Hematopoietic multipotent progenitor cell treated with erythropoietin and hydrocortisone succinate and interleukin-3 and kit ligand, for 6 days (in vitro differentiated cells): ENCODE results near the gene LRRC59.

Source experiments
- DNase-seq: peaks from one replicate; pipeline ENCODE4 v3.0.0-alpha.2; 2015

The LRRC59 gene

DNA sequence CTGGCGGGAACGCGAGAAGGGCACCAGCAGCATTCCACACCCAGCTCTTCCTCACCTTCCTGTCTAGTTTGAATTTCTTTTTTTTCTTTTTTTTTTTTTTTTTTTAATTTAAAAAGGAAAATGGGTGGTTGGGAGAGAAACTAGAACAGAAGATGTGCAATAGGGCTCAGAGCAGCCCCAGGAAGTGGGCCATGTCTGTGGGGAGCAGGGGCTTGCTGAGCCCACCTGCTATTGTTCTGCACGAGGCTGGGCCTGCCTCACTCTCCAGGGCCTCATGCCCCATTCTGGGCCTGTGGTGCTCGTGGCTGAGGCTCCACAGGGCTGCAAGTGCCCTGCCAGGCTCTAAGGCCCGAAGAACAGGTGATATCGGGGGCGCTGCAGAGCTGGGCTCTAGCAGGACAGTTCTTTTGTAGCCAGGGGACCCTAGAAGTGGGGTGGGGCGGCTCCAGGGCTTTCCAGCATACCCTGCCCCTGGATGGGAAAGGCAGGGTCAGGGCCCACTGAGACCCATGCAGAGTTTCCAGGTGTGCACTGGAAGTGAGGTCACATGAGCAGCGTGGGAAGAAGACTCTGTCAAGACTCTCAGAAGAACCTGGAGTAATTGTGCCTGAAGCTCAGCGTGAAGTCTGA is 36.7 kb downstream of the LRRC59 start:
- DNase-seq: no peak

- no peak for DNase-seq
These were observed 37.3 kb downstream of the LRRC59 start for GRCh38 chr17:50359998-50360461.

DNA sequence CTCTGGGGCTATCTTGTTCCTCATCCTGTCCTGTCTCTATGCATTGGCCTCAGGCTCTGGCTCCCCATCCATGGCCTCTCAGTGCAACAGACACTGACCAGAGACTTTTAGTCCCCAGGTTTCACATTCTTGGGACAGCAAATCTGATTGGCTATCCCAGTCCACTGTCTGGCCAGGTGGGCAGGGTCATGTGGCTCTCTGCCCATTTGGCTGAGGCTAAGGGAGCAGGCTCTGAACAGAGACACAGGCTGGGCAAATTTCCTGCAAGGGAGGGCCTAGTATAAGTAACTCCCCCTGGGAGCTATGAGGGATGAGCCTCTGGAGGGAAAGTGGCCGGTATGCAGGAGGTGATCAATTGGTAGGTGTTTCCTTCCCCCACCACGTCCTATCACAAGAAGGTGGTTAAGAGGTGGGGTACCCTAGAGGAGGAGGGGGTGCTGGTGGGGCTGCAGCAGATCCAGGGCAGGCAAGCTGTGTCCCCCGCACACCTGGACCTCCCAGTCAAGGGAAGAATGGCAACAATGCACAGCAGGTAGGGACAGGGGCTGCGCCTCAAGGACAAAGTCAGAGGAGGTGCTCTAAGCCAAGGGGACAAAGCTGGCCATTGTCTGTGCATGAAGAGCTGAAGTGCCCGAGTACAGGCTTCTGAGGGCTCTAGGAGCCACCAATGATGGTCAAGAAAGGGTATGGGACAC is 38.2 kb downstream of the LRRC59 start:
- DNase-seq: no peak

- no peak for DNase-seq
These were observed 39.1 kb downstream of the LRRC59 start for GRCh38 chr17:50358177-50358576.

DNA sequence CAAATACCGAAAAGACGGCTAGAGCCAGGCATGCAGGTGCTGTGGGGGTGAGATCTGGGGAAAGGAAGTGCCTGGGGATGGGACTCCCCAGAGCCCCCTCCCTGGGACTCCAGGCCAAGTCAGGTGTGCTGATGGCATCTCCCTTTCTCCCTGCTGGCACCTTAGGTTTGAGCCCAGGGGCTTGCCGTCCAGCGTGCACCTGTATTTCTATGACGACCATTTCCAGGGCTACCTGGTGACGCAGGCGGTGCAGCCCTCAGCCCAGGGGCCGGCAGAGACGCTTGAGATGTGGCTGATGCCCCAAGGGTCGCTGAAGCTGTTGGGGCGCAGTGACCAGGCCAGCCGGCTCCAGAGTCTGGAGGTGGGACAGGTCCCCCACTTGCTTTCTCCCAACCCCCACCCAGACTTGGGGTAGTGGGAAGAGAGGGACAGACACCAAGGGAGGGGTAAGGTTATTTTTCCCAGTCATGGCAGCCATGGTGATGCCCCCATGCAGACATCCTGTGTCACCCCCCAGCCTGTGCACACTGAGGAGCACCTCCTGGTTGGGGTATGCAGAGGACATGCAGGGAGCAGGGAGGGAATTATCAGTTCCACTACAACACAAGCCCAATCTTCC is 40.3 kb downstream of the LRRC59 start:
- no peak for DNase-seq

DNA sequence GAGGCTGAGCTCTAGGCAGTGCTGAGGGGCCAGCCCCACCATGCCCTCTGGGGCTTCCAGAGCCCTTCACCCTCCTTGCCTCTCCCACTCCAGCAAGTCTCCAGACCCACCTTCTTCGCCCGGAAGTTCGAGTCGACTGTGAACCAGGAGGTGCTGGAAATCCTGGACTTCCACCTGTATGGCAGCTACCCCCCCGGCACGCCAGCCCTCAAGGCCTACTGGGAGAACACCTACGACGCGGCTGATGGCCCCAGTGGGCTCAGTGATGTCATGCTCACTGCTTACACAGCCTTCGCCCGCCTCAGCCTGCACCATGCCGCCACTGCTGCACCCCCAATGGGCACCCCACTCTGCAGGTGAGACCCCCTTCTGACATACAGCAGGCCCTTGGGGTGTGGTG is 40.9 kb downstream of the LRRC59 start:
- DNase-seq: no peak

DNA sequence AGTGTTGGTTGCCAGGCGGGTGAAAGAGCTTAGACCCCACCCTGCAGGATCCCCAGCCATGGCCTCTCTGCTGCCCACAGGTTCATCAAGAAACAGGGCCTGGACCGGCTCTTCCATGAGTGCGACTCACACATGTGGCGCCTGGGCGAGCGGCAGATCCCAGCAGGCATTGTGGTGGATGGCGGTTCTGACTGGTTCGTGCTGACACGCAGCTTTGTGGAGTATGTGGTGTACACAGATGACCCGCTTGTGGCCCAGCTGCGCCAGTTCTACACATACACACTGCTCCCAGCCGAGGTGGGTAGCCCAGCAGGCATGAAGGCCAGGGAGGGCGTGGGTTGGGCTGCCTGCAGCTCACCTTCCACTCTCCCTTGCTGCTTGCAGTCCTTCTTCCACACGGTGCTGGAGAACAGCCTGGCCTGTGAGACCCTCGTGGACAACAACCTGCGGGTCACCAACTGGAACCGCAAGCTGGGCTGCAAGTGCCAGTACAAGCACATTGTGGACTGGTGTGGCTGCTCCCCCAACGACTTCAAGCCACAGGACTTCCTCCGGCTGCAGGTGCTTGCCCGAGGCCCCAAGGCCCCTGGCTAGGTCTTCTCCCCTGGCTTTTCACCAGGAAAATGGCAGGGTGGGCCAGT is 41.5 kb downstream of the LRRC59 start:
- DNase-seq: no peak

DNA sequence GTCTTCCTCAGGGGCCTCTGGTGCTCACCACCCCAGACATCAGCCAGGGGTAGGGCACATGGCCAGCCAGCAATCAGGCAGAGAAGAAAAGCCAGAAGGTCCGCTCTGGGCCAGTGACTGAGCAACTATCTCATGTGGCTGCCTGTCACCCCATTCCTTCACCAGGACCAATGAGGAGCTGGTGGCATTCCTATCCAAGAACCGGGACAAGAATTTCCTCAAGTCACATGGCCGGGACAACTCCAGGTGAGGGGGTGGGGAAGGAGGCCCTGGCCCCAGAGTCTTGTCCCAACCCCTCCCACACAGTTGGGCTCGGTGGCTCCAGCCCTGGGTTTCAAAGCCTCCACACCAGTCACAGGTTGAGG is 42.0 kb downstream of the LRRC59 start:
- no peak for DNase-seq

DNA sequence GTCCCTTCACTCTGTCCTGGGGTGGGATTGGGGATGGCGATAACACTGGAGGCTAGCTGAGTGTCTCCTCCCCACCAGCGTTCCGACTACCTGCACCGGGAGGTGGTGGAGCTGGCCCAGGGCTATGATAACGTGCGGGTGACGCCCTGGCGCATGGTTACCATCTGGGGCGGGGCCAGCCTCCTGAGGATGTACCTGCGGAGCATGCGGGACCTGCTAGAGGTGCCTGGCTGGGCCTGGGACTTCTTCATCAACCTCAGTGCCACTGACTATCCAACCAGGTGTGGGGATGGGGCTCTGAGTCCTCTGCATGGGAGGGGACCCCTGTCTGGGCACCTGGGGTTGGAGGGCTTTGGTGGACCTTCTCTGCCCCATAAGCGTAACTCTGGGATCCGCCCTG is 42.5 kb downstream of the LRRC59 start:
- no peak for DNase-seq

GRCh38 chr17:50354198-50354597 is 43.1 kb downstream of the LRRC59 start:
- DNase-seq: no peak

- DNase-seq: no peak
These were observed 43.6 kb downstream of the LRRC59 start for GRCh38 chr17:50353600-50354195.

DNA sequence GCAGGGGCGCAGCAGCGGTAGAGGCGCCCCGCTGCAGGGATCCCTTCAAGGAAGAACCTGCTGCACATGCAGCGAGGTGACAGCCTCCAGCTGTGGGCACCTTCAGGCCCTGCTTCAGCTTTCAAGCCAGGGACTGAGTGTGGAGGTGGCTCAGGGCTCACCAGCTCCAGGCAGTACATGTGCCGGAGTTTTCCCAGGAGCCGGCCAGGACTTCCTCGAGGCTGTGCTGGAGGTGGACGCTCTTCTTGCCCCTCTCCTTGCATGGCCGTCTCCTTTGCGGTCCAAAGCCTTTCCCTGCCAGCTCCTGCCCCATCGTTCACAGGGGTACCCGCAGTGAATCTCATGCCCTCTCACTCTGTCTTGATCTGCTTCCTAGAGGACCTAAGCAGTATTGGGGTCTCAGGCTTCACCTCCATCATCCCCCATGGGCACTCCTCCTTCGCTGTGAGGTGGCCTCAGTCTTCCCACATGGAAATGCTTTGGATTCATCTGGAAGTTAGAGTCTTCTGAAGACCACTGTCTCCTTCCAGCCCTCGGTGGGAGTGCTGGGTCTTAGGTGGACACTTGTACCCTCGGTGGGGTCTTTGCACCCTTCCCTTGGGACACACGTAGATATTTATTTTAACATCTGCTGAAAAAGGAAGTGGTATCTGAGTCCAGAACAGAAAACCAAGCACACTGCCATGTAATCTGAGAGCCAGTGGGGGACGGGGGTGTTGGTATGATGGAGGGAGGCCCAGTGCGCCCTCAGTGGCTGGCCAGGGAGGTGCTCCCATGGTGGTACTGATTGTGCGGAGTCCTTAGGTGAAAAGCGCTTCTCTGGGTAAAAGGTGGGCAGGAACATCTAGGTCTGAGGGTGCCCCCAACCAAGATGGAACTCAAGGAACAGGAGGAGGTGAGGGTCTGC is 44.4 kb downstream of the LRRC59 start:
- DNase-seq: no peak

GRCh38 chr17:50352072-50352692 is 45.1 kb downstream of the LRRC59 start:
- DNase-seq: no peak

- DNase-seq: no peak
These were observed 46.6 kb downstream of the LRRC59 start for GRCh38 chr17:50350733-50351132.

- DNase-seq: no peak
These were observed 48.1 kb downstream of the LRRC59 start for GRCh38 chr17:50349243-50349600.

DNA sequence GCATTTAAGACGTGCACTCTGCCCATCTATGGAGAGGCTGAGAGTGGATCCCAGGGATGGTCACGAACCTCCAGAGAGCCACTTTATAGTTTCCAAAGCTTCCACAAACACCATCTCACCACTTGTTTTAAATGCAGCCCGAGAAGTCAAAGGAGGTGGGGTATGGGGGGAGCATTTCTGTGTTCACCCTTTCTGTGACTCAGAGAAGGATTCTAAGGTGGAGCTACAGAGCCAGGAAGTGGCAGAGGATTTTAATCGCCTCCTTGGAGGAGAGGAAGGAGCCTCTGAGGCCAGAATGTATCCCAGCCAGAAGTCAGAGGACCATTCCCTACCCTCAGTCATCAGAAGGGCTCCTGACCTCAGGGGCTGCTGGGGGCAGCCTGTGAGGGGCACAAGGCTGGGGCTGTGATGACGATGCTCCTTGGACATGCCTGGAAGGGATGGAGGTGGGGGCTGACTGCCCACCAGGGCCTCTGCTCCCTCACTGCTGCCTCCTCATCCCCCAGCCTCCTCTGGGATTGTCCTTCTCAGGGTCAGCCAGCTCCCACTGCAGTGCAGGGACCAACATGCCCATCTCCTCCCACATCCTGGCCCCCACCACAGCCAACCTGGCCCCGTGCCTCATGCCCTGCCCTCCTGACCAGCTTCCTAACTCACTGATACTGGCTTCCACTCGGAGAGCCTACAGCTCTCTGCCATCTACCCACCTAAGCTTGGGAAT is 48.6 kb downstream of the LRRC59 start:
- no peak for DNase-seq

GRCh38 chr17:50347894-50348291 is 49.4 kb downstream of the LRRC59 start:
- DNase-seq: no peak

DNA sequence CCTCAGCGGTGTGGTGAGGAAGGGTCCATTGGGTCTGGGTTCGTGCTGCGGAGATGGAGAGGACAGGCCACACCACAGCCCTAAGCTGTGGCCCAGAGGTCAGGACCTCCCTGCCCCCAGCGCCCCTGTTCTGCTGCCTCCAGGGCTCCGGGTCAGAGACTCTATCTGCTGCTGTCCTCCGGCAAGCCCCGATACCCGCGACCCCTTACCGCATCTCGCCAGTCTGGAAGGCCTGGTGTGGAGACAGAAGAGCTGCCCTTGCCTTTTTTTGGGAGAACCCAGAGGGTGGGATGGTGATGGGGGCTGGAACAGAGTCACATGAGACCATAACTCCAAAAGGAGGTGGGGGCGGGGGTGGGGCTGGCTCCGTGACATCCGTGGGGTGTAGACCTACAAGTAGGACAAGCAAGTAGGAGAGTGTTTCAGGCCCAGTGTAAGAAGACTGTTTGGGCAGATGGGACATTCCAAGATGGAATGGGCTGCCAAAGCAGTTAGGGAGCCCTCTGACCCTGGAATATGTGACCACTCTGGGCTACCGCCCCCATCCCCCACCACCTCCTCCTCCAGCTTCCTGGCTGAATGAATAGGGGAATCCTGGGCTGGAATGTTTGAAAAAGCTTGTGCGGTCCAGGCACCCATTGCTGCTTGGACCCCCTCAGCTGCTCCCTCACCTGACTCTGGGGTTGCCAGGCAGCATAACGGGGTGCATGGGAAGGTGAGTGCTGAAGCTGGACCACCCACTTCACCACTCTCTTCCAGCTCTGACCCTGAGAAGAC is 50.0 kb downstream of the LRRC59 start:
- DNase-seq: no peak

- DNase-seq: peak; percentile 48
These were observed 50.8 kb downstream of the LRRC59 start for GRCh38 chr17:50346313-50347116.
